GM19452 (cell line): Measurements from ENCODE around the gene GTF2IRD1.
"Not testable (repeated sequence)": the region's sequence is repeated elsewhere in the genome, so short reads cannot be mapped to it uniquely, and the experiment has no call there.

Source experiments
- ATAC-seq: cut with Tn5 transposase; IDR thresholded peaks from one replicate; pipeline ENCODE4 v1.9.1; 2021; ENCODE audit not compliant: unreplicated experiment

GTF2IRD1 gene

GRCh38 chr7:74430409-74430808, 23.3 kb upstream of the GTF2IRD1 start:
- not testable (repeated sequence) for ATAC-seq

- ATAC-seq, result no peak
Observed at GRCh38 chr7:74430961-74431466, 22.7 kb upstream of the GTF2IRD1 start.

- ATAC-seq, result not testable (repeated sequence)
Observed at GRCh38 chr7:74437291-74437571, 16.5 kb upstream of the GTF2IRD1 start.

- no peak for ATAC-seq
Observed at GRCh38 chr7:74438327-74438726, 15.4 kb upstream of the GTF2IRD1 start.

- ATAC-seq, result no peak
Observed at GRCh38 chr7:74439541-74439940, 14.2 kb upstream of the GTF2IRD1 start.

- not testable (repeated sequence) for ATAC-seq
Observed at GRCh38 chr7:74440143-74440542, 13.6 kb upstream of the GTF2IRD1 start.

GRCh38 chr7:74441801-74442200, 11.9 kb upstream of the GTF2IRD1 start:
- ATAC-seq, result no peak

- no peak for ATAC-seq
Observed at GRCh38 chr7:74443543-74444247, 10.0 kb upstream of the GTF2IRD1 start.

- no peak for ATAC-seq
Observed at GRCh38 chr7:74449144-74449543, 4.6 kb upstream of the GTF2IRD1 start.

GRCh38 chr7:74449809-74450397, 3.8 kb upstream of the GTF2IRD1 start:
- ATAC-seq, result no peak

- ATAC-seq, result no peak
Observed at GRCh38 chr7:74452748-74453321, 871 bp upstream of the GTF2IRD1 start.

- ATAC-seq, result peak; percentile 6
Observed at GRCh38 chr7:74454021-74454924, 567 bp downstream of the GTF2IRD1 start.

GRCh38 chr7:74454925-74455288, 1.2 kb downstream of the GTF2IRD1 start:
- no peak for ATAC-seq

GRCh38 chr7:74455291-74455804, 1.6 kb downstream of the GTF2IRD1 start:
- ATAC-seq, result no peak

GRCh38 chr7:74455928-74456327, 2.2 kb downstream of the GTF2IRD1 start:
- no peak for ATAC-seq

GRCh38 chr7:74457007-74457406, 3.3 kb downstream of the GTF2IRD1 start:
- ATAC-seq, result no peak

GRCh38 chr7:74461970-74462706, 8.4 kb downstream of the GTF2IRD1 start:
- ATAC-seq, result no peak

- no peak for ATAC-seq
Observed at GRCh38 chr7:74462707-74463100, 9.0 kb downstream of the GTF2IRD1 start.

- ATAC-seq, result no peak
Observed at GRCh38 chr7:74464931-74465886, 11.5 kb downstream of the GTF2IRD1 start.
